Heart left ventricle (tissue), 13 donors: ENCODE data around the gene ZDHHC24.

Source experiments
- POLR2A ChIP-seq, 2 donors: fragments of 450-650 bp; IDR thresholded peaks; one replicate each; pipeline ENCODE4 v1.6.1; 2017; ENCODE audit warnings: antibody characterized with exemption in 2 of 2, mild to moderate bottlenecking in 2 of 2, moderate library complexity in 2 of 2
- TF ChIP-seq, protein P1 (sequence below), 12 donors: fragments of 200-600 bp; sonication (generic) in 4 of 12; IDR thresholded peaks; one replicate each; pipeline versions ENCODE4 v1.5.0 to v1.8.0; 2018 to 2022; ENCODE audit warnings: antibody characterized with exemption in 12 of 12, mild to moderate bottlenecking in 5 of 12
- donor health status: ischemic (EF 13 %, LVEDD 7.1; RV severe dilation, severe dysfunction).
- donor health status: DM: no; HTN: yes; CAD: no.
- donor health status: DM: no; HTN: no; CAD: no.
- donor health status: ischemic (EF 25% LVEDD 6.9; RV normal size, moderate dysfunction).
- donor health status: ischemic (EF 25% LVEDD 5.7; RV mildly dilated, moderate dysfunction).
- donor health status: ischemic (EF 35%, LVEDD 5.7; RV mildly dilated, moderate dysfunction).
- donor health status: nonischemic (EF 11% LVEDD 7.7; RV severe dilation, severe dysfunction).
- donor health status: DM: yes; HTN: yes; CAD: no.
- donor health status: PGD.
- donor health status: ischemic (EF 29% LVEDD 5.4; RV normal size, mild dysfunction).
- donor health status: nonischemic (EF 23%, LVEDD 6.1; RV moderate dilation, normal function).

DNA sequence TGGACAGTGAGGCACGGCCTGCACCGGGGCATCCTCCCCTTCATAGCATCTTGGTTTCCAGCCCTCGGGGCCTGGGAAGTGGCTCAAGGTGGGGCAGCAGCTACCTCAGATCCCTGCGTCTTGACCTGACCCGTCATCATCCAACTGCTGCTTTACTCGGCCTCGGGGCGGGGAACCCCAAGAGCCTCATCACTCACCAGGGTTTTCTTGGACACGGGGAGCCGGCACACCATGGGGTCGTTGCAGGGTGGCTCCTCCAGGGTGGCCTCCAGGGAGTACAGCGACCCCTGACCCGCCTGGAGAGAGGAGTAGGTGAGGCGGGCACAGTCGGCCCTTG is 21.9 kb upstream of the ZDHHC24 start:
- TF ChIP-seq, protein P1, sequence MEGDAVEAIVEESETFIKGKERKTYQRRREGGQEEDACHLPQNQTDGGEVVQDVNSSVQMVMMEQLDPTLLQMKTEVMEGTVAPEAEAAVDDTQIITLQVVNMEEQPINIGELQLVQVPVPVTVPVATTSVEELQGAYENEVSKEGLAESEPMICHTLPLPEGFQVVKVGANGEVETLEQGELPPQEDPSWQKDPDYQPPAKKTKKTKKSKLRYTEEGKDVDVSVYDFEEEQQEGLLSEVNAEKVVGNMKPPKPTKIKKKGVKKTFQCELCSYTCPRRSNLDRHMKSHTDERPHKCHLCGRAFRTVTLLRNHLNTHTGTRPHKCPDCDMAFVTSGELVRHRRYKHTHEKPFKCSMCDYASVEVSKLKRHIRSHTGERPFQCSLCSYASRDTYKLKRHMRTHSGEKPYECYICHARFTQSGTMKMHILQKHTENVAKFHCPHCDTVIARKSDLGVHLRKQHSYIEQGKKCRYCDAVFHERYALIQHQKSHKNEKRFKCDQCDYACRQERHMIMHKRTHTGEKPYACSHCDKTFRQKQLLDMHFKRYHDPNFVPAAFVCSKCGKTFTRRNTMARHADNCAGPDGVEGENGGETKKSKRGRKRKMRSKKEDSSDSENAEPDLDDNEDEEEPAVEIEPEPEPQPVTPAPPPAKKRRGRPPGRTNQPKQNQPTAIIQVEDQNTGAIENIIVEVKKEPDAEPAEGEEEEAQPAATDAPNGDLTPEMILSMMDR (IDR thresholded peaks at IDR 0.05): no peak
- TF ChIP-seq POLR2A (IDR thresholded peaks at IDR 0.05): no peak
